Neural cell (in vitro differentiated cells): ENCODE data around the gene MYOCOS. TPM values are rescaled to one million over a fixed set of nuclear protein-coding genes. Genes with fewer than 3 reads are reported as not detected.

Experiments
- H2AFZ ChIP-seq: fragments of 200-600, 300-800 bp; sonication (generic), shearing (Covaris generic); 2 replicates; pipeline ENCODE4 v1.6.0; 2014; ENCODE audit warnings: low read depth, mild to moderate bottlenecking, antibody characterized with exemption, low read length, moderate library complexity
- H3F3A ChIP-seq: fragments of 200-600 bp; shearing (Covaris generic); 2 replicates; pipeline ENCODE4 v1.6.1; 2016; ENCODE audit warnings: mild to moderate bottlenecking, moderate library complexity, mixed read lengths, antibody characterized with exemption, low read length; ENCODE audit not compliant: insufficient read depth, poor library complexity, severe bottlenecking
- H3K27ac ChIP-seq: fragments of 200-600, 300-800 bp; sonication (generic), shearing (Covaris generic); 2 replicates; pipeline ENCODE4 v1.5.1; 2014; ENCODE audit warnings: mild to moderate bottlenecking, low read length, moderate library complexity
- H3K27me3 ChIP-seq: fragments of 300-800, 200-600 bp; sonication (generic), shearing (Covaris generic); 2 replicates; pipeline ENCODE4 v1.6.0; 2014; ENCODE audit warnings: mild to moderate bottlenecking, low read depth, low read length, moderate library complexity; ENCODE audit not compliant: insufficient read depth
- H3K36me3 ChIP-seq: fragments of 300-800, 200-600 bp; sonication (generic), shearing (Covaris generic); 2 replicates; pipeline ENCODE4 v1.5.1; 2014; ENCODE audit warnings: mild to moderate bottlenecking, antibody characterized with exemption, low read length, moderate library complexity; ENCODE audit not compliant: insufficient read depth
- H3K4me2 ChIP-seq: fragments of 300-800, 200-600 bp; sonication (generic), shearing (Covaris generic); 2 replicates; pipeline ENCODE4 v1.6.0; 2014; ENCODE audit warnings: mild to moderate bottlenecking, low read length
- H3K4me3 ChIP-seq: fragments of 300-800, 200-600 bp; sonication (generic), shearing (Covaris generic); 2 replicates; pipeline ENCODE4 v1.5.1; 2014; ENCODE audit warnings: mild to moderate bottlenecking, low read length, moderate library complexity
- H3K79me2 ChIP-seq: fragments of 200-600 bp; shearing (Covaris generic); replicated peaks from 2 replicates; pipeline ENCODE4 v1.6.0; 2014; ENCODE audit warnings: mild to moderate bottlenecking, low read length, moderate library complexity; ENCODE audit not compliant: insufficient read depth
- H3K9ac ChIP-seq: fragments of 300-800, 200-600 bp; sonication (generic), shearing (Covaris generic); 2 replicates; pipeline ENCODE4 v1.6.1; 2016; ENCODE audit warnings: mild to moderate bottlenecking, low read length, mixed read lengths
- H3K9me2 ChIP-seq: fragments of 200-600 bp; shearing (Covaris generic); 2 replicates; pipeline ENCODE4 v1.6.1; 2016; ENCODE audit warnings: mild to moderate bottlenecking, low read length, mixed read lengths; ENCODE audit not compliant: insufficient read depth
- H3K9me3 ChIP-seq: fragments of 200-600, 300-800 bp; sonication (generic), shearing (Covaris generic); 2 replicates; pipeline ENCODE4 v1.6.1; 2016; ENCODE audit warnings: mild to moderate bottlenecking, mixed run types, low read length, moderate library complexity, mixed read lengths
- H4K20me1 ChIP-seq: fragments of 200-600 bp; shearing (Covaris generic); 2 replicates; pipeline ENCODE4 v1.6.1; 2016; ENCODE audit warnings: mild to moderate bottlenecking, mixed run types; ENCODE audit not compliant: insufficient read depth
- CTCF ChIP-seq: fragments of 450-650 bp; IDR thresholded peaks from 2 replicates; pipeline ENCODE4 v1.5.1; 2014; ENCODE audit warnings: antibody characterized with exemption, mild to moderate bottlenecking, moderate library complexity; ENCODE audit not compliant: poor library complexity, severe bottlenecking
- EP300 ChIP-seq: fragments of 450-650 bp; conservative IDR thresholded peaks from 2 replicates; pipeline ENCODE4 v1.6.1; 2014; ENCODE audit warnings: antibody characterized with exemption, mild to moderate bottlenecking, moderate library complexity; ENCODE audit not compliant: poor library complexity, severe bottlenecking
- EZH2 ChIP-seq: fragments of 200-600, 300-800 bp; shearing (Covaris generic), sonication (generic); IDR thresholded peaks from 2 replicates; pipeline ENCODE4 v1.6.1; 2014; ENCODE audit warnings: antibody characterized with exemption, low read length, borderline replicate concordance, mild to moderate bottlenecking; ENCODE audit not compliant: insufficient read depth, poor library complexity, severe bottlenecking
- MXI1 ChIP-seq: fragments of 450-650 bp; conservative IDR thresholded peaks from 2 replicates; pipeline ENCODE4 v1.6.1; 2014; ENCODE audit warnings: antibody characterized with exemption, mild to moderate bottlenecking; ENCODE audit not compliant: poor library complexity, severe bottlenecking
- POLR2AphosphoS5 ChIP-seq: IDR thresholded peaks from 2 replicates; pipeline ENCODE4 v1.6.1; 2012
- RAD21 ChIP-seq: fragments of 450-650 bp; conservative IDR thresholded peaks from 2 replicates; pipeline ENCODE4 v1.6.1; 2014; ENCODE audit warnings: antibody characterized with exemption, mild to moderate bottlenecking, moderate library complexity
- REST ChIP-seq: IDR thresholded peaks from 2 replicates; pipeline ENCODE4 v1.6.1; 2012; ENCODE audit warnings: borderline replicate concordance
- SMC3 ChIP-seq: fragments of 450-650 bp; conservative IDR thresholded peaks from 2 replicates; pipeline ENCODE4 v1.6.1; 2014; ENCODE audit warnings: antibody characterized with exemption, mild to moderate bottlenecking, moderate library complexity; ENCODE audit not compliant: poor library complexity
- TAF1 ChIP-seq: IDR thresholded peaks from 2 replicates; pipeline ENCODE4 v1.6.1; 2012; ENCODE audit warnings: low read depth
- polyA plus RNA-seq: library from polyadenylated mRNA; depleted of rRNA; stranded (reverse); fragments of >200 nt; gene quantifications from 2 replicates; pipeline ENCODE4 v1.2.3, GENCODE V29; 2014

Gene MYOCOS
- polyA plus RNA-seq, 1 donor from 2014 or later: not detected

- Histone ChIP-seq H3K79me2 (no peaks in the 10 kb centered on the region), H3K4me3 (no peak overlapping the region), H3F3A (no peaks in the 10 kb centered on the region), H3K36me3 (no peaks in the 10 kb centered on the region), H3K4me2 (no peak overlapping the region), H3K9me3 (no peaks in the 10 kb centered on the region), H3K27ac (no peak overlapping the region), H3K27me3 (no peaks in the 10 kb centered on the region), H2AFZ (no peak overlapping the region), H3K9me2 (no peaks in the 10 kb centered on the region), H4K20me1 (no peaks in the 10 kb centered on the region), H3K9ac (no peak overlapping the region)
- TF ChIP-seq MXI1: no peak
- TF ChIP-seq EP300: no peak
- TF ChIP-seq REST: no peak
- TF ChIP-seq SMC3: no peak
- TF ChIP-seq RAD21: no peak
- no peak for TF ChIP-seq POLR2AphosphoS5
- TF ChIP-seq CTCF: no peak
- TF ChIP-seq TAF1: no peak
- TF ChIP-seq EZH2: no peak
Measured at GRCh38 chr1:171635661-171636060, 13.6 kb downstream of the MYOCOS start.

GRCh38 chr1:171636141-171636540 lies 14.1 kb downstream of the MYOCOS start:
- TF ChIP-seq REST (no peak), EZH2 (no peak), CTCF (no peak), EP300 (no peak), RAD21 (no peak), SMC3 (no peak), MXI1 (no peak), TAF1 (no peak), POLR2AphosphoS5 (no peak)
- no peaks in the 10 kb centered on the region for H4K20me1 ChIP-seq
- no peak overlapping the region for H2AFZ ChIP-seq
- H3K9me2 ChIP-seq: no peaks in the 10 kb centered on the region
- no peaks in the 10 kb centered on the region for H3K27me3 ChIP-seq
- no peaks in the 10 kb centered on the region for H3K79me2 ChIP-seq
- no peak overlapping the region for H3K4me3 ChIP-seq
- no peak overlapping the region for H3K4me2 ChIP-seq
- H3F3A ChIP-seq: no peaks in the 10 kb centered on the region
- no peaks in the 10 kb centered on the region for H3K9me3 ChIP-seq
- H3K36me3 ChIP-seq: no peaks in the 10 kb centered on the region
- H3K27ac ChIP-seq: no peak overlapping the region
- no peak overlapping the region for H3K9ac ChIP-seq
